ENCODE data around the gene DNASE1L3. TPM values are rescaled to one million over a fixed set of nuclear protein-coding genes. Genes with fewer than 3 reads are reported as not detected.
A peak's percentile ranks its signal among the peaks of the same experiment; 100 is the strongest.
"Not testable (repeated sequence)": the region's sequence is repeated elsewhere in the genome, so short reads cannot be mapped to it uniquely, and the experiment has no call there.

DNASE1L3 gene
- total RNA-seq, 1 donor from 2014 or later, result 10.0 TPM

DNA sequence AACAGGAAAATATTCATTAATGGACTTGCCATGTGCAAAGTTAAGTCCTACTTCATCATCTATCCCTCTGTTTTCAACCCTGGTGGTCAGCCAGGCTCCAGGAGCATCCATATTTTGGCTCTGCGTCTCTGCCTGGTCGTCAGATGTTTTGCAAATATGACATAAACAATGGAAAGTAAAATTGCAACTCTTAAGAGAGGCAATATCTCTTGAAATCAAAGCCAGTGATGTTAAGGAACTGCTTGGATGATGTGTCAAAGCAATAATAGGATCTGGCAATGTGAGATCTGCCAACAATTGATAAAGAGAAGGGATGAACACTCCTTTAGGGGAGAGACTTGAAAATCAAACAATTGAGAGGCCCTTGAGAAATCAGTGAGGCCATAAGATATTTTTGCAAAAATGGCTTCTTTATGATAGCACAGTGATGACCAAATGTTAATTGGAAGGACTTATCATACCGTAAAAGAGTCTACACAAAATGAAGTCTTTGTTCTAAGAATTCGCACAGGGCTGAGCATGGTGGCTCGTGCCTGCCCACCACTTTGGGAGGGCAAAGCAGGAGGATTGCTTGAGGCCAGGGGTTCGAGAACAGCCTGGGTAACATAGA lies 33.3 kb upstream of the DNASE1L3 start:
- intact Hi-C loops (cut with DNase I), result no loop called here
- no peak for DNase-seq (ENCODE audit: low spot score in 2 of 2)
- H3K27me3 ChIP-seq, result no peaks in the 10 kb centered on the region
- no peak overlapping the region for H3K4me3 ChIP-seq
- H3K27ac ChIP-seq, result no peak overlapping the region
- no peaks in the 10 kb centered on the region for H3K9me3 ChIP-seq
- TF ChIP-seq CTCF (IDR thresholded peaks at IDR 0.05), result no peak
- no peaks in the 10 kb centered on the region for H3K4me1 ChIP-seq
- H3K36me3 ChIP-seq, result no peaks in the 10 kb centered on the region

DNA sequence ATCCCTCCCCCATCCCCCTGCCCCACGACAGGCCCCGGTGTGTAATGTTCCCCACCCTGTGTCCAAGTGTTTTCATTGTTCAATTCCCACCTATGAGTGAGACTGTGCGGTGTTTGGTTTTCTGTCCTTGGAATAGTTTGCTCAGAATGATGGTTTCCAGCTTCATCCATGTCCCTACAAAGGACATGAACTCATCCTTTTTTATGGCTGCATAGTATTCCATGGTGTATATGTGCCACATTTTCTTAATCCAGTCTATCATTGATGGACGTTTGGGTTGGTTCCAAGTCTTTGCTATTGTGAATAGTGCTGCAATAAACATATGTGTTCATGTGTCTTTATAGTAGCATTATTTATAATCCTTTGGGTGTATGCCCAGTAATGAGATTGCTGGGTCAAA lies 32.1 kb upstream of the DNASE1L3 start:
- H3K27ac ChIP-seq; H3K4me1 ChIP-seq; intact Hi-C loops (cut with DNase I); H3K27me3 ChIP-seq; H3K4me3 ChIP-seq; H3K9me3 ChIP-seq; DNase-seq (ENCODE audit: low spot score in 2 of 2); H3K36me3 ChIP-seq: not testable (repeated sequence)

- H3K27me3 ChIP-seq, result no peaks in the 10 kb centered on the region
- intact Hi-C loops (cut with DNase I), result no loop called here
- no peak for TF ChIP-seq CTCF (IDR thresholded peaks at IDR 0.05)
- no peak overlapping the region for H3K27ac ChIP-seq
- H3K4me3 ChIP-seq, result no peak overlapping the region
- no peaks in the 10 kb centered on the region for H3K4me1 ChIP-seq
- no peaks in the 10 kb centered on the region for H3K9me3 ChIP-seq
- H3K36me3 ChIP-seq, result no peaks in the 10 kb centered on the region
- DNase-seq (ENCODE audit: low spot score in 2 of 2), result no peak
Measured at GRCh38 chr3:58242340-58242739, 31.6 kb upstream of the DNASE1L3 start.

DNA sequence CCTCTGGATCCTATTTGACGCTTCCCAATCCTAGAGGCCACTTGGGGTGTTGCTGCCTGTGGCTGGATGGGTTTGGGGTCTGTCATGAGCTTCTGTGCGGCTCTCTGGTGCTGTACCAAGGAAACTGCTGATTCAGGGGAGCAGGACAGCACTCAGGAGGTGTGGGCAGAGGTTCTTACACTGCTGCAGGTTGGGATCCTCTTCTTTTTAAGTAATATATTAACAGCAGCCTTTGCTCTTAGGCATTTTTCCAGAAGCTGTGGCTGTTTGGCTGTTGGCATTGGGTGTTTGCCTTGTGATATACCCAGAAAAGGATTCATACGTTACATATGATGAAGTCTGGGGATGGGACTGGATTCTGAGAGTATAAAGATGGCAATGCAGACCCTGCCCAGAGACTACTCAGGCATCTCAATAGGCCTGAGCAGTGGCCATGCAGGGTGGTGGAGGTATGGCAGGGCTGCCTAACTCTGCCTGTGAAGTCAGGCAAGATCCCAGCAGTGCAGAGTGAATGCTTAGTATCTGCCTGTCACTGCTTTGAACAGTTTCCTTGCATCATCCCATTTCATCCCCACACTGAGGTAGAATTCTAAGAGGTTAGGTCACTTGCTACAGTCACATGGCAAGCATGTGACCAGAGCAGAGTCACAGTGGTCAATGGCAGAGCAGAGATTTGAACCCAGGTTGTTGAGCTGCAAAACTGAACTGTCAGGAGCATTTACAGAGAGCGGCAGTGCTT lies 30.7 kb upstream of the DNASE1L3 start:
- Histone ChIP-seq H3K27ac (no peak overlapping the region), H3K4me1 (no peaks in the 10 kb centered on the region), H3K9me3 (no peaks in the 10 kb centered on the region), H3K27me3 (no peaks in the 10 kb centered on the region), H3K36me3 (no peaks in the 10 kb centered on the region), H3K4me3 (no peak overlapping the region)
- intact Hi-C loops (cut with DNase I), result no loop called here
- DNase-seq (ENCODE audit: low spot score in 2 of 2), result no peak
- TF ChIP-seq CTCF (IDR thresholded peaks at IDR 0.05), result no peak

DNA sequence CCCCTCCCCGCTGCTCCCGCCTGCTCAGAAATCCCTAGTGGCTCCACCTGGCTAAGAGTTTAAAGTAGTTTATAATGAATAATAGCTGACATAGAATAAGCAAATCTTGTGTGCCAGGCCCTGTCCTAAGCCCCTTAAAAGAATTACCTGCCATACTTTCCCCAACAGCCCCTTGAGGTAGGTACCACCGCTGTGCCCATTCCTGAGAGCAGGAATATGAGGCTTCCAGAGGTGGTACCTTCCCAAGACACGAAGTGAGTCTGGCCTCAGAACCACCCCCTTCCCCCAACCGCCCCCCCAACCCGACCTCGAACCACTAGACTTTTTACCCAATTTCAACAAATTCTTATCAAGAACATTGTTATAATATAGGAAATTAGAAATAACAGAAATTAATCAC lies 28.1 kb upstream of the DNASE1L3 start:
- no peak for TF ChIP-seq CTCF (IDR thresholded peaks at IDR 0.05)
- peak in 1 of 2 donors; percentile 50 for DNase-seq (ENCODE audit: low spot score in 2 of 2)
- H3K27me3 ChIP-seq, result no peaks in the 10 kb centered on the region
- intact Hi-C loops (cut with DNase I), result no loop called here
- peak overlapping the region; percentile 80 to 81 for H3K4me3 ChIP-seq
- H3K9me3 ChIP-seq, result no peaks in the 10 kb centered on the region
- H3K4me1 ChIP-seq, result peaks cover 0 to 2% of the 10 kb centered on the region in 2 donors
- H3K36me3 ChIP-seq, result no peaks in the 10 kb centered on the region
- H3K27ac ChIP-seq, result no peak overlapping the region

GRCh38 chr3:58237941-58238681 lies 27.3 kb upstream of the DNASE1L3 start:
- no peaks in the 10 kb centered on the region for H3K27me3 ChIP-seq
- no peak for TF ChIP-seq CTCF (IDR thresholded peaks at IDR 0.05)
- H3K9me3 ChIP-seq, result no peaks in the 10 kb centered on the region
- intact Hi-C loops (cut with DNase I), result loop anchor here (1.0 kb wide), 2 partner anchors 21 to 68 kb away; partner anchors contain the start of genes HTD2 and RPP14
- DNase-seq (ENCODE audit: low spot score in 2 of 2), result peak; percentile 16 to 83
- peak overlapping the region; percentile 80 to 81 for H3K4me3 ChIP-seq
- peak overlapping the region; percentile 47 to 60 for H3K27ac ChIP-seq
- H3K36me3 ChIP-seq, result no peaks in the 10 kb centered on the region
- H3K4me1 ChIP-seq, result peaks cover 0 to 2% of the 10 kb centered on the region in 2 donors

Measured in ascending aorta (tissue), 2 donors.